WTC11 (cell line): ENCODE results near the gene SRSF9.

Experiments
- CREM ChIP-seq: sonication (generic); formaldehyde crosslinking; IDR thresholded peaks from 2 replicates; pipeline ENCODE4 v1.8.1; 2022; ENCODE audit warnings: mild to moderate bottlenecking, missing genetic modification reagents, moderate library complexity
- CTCF ChIP-seq: fragments of 200-600 bp; IDR thresholded peaks from 2 replicates; pipeline ENCODE4 v1.8.0; 2022; ENCODE audit warnings: antibody characterized with exemption
- E2F5 ChIP-seq: sonication (generic); formaldehyde crosslinking; IDR thresholded peaks from 2 replicates; pipeline ENCODE4 v1.8.1; 2022; ENCODE audit warnings: mild to moderate bottlenecking, moderate library complexity, missing genetic modification reagents
- KAT7 ChIP-seq: sonication (generic); formaldehyde crosslinking; IDR thresholded peaks from 2 replicates; pipeline ENCODE4 v1.8.1; 2023; ENCODE audit warnings: missing genetic modification reagents, mild to moderate bottlenecking, borderline replicate concordance
- STAT6 ChIP-seq: sonication (generic); formaldehyde crosslinking; conservative IDR thresholded peaks from 2 replicates; pipeline ENCODE4 v1.8.1; 2023; ENCODE audit warnings: mild to moderate bottlenecking, low read depth, missing genetic modification reagents, moderate library complexity
- ZSCAN18 ChIP-seq: fragments of 250-450 bp; sonication (Bioruptor Pico); IDR thresholded peaks from 2 replicates; pipeline ENCODE4 v2.1.2; 2022; ENCODE audit warnings: mild to moderate bottlenecking, moderate library complexity
- TF ChIP-seq, protein P1 (sequence below): sonication (generic); formaldehyde crosslinking; conservative IDR thresholded peaks from 2 replicates; pipeline ENCODE4 v1.8.1; 2022; ENCODE audit warnings: mild to moderate bottlenecking, missing genetic modification reagents
- TF ChIP-seq, protein P2 (sequence below): sonication (generic); formaldehyde crosslinking; IDR thresholded peaks from 2 replicates; pipeline ENCODE4 v1.8.0; 2022; ENCODE audit warnings: mild to moderate bottlenecking, missing genetic modification reagents
- TF ChIP-seq, protein P3 (sequence below): sonication (generic); formaldehyde crosslinking; IDR thresholded peaks from 2 replicates; pipeline ENCODE4 v1.8.1; 2022; ENCODE audit warnings: low read depth, mild to moderate bottlenecking, moderate library complexity, missing genetic modification reagents, borderline replicate concordance

GRCh38 chr12:120455302-120455701, 14.2 kb downstream of the SRSF9 start:
- TF ChIP-seq CTCF (no peak), CREM (CRISPR knock-in tag) (no peak), E2F5 (CRISPR knock-in tag) (no peak), ZSCAN18 (CRISPR knock-in tag) (no peak), KAT7 (CRISPR knock-in tag) (no peak), STAT6 (no peak)
- TF ChIP-seq, protein P1, sequence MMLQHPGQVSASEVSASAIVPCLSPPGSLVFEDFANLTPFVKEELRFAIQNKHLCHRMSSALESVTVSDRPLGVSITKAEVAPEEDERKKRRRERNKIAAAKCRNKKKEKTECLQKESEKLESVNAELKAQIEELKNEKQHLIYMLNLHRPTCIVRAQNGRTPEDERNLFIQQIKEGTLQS = no peak
- TF ChIP-seq, protein P2, sequence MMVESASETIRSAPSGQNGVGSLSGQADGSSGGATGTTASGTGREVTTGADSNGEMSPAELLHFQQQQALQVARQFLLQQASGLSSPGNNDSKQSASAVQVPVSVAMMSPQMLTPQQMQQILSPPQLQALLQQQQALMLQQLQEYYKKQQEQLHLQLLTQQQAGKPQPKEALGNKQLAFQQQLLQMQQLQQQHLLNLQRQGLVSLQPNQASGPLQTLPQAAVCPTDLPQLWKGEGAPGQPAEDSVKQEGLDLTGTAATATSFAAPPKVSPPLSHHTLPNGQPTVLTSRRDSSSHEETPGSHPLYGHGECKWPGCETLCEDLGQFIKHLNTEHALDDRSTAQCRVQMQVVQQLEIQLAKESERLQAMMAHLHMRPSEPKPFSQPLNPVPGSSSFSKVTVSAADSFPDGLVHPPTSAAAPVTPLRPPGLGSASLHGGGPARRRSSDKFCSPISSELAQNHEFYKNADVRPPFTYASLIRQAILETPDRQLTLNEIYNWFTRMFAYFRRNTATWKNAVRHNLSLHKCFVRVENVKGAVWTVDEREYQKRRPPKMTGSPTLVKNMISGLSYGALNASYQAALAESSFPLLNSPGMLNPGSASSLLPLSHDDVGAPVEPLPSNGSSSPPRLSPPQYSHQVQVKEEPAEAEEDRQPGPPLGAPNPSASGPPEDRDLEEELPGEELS (CRISPR knock-in tag) = no peak
- TF ChIP-seq, protein P3, sequence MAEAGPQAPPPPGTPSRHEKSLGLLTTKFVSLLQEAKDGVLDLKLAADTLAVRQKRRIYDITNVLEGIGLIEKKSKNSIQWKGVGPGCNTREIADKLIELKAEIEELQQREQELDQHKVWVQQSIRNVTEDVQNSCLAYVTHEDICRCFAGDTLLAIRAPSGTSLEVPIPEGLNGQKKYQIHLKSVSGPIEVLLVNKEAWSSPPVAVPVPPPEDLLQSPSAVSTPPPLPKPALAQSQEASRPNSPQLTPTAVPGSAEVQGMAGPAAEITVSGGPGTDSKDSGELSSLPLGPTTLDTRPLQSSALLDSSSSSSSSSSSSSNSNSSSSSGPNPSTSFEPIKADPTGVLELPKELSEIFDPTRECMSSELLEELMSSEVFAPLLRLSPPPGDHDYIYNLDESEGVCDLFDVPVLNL (CRISPR knock-in tag) = no peak
